Hepatocyte (in vitro differentiated cells): ENCODE measurements around the gene SYT15.

Experiments
- CTCF ChIP-seq: fragments of 200-600 bp; sonication (generic); IDR thresholded peaks from 2 replicates; pipeline ENCODE4 v1.5.1; 2016; ENCODE audit warnings: antibody characterized with exemption, mild to moderate bottlenecking; ENCODE audit not compliant: poor library complexity
- EZH2 ChIP-seq: fragments of 200-600 bp; sonication (generic); IDR thresholded peaks from 2 replicates; pipeline ENCODE4 v1.6.1; 2016; ENCODE audit warnings: antibody characterized with exemption, mild to moderate bottlenecking, borderline replicate concordance
- EZH2phosphoT487 ChIP-seq: fragments of 200-600 bp; sonication (generic); IDR thresholded peaks from one replicate; pipeline ENCODE4 v1.6.1; 2018; ENCODE audit warnings: antibody characterized with exemption, mild to moderate bottlenecking, low read depth, moderate library complexity; ENCODE audit not compliant: unreplicated experiment, severe bottlenecking

GRCh38 chr10:46560952-46561351 is 18.0 kb upstream of the SYT15 start:
- TF ChIP-seq EZH2 (no peak), EZH2phosphoT487 (no peak), CTCF (no peak)
